ENCODE measurements around the gene ADGRG6.

The ADGRG6 gene

DNA sequence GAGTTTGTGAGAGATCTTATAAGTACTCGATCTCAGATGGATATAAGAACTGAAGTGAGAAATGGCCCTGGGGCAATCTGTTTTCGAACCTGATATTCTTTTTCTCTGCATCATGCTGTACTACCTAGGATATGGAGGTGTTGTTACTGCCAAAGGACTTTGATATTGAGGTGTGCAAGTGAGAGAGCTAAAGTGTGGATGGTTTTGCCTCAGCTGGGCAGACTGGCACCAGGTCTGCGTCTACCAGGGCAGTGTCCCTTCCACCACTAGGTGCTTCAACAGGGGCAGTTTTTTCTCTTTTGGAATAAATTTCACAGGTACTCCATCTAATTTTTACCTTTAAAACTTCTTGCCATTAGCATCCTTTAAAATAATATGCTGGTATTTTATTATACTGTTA is 35.0 kb downstream of the ADGRG6 start:
- H3K4me3 ChIP-seq (ENCODE audit: control insufficient read depth, low read depth, low read length): no peak overlapping the region
- no peak for DNase-seq (ENCODE audit: low read depth)
- TF ChIP-seq, protein P1, sequence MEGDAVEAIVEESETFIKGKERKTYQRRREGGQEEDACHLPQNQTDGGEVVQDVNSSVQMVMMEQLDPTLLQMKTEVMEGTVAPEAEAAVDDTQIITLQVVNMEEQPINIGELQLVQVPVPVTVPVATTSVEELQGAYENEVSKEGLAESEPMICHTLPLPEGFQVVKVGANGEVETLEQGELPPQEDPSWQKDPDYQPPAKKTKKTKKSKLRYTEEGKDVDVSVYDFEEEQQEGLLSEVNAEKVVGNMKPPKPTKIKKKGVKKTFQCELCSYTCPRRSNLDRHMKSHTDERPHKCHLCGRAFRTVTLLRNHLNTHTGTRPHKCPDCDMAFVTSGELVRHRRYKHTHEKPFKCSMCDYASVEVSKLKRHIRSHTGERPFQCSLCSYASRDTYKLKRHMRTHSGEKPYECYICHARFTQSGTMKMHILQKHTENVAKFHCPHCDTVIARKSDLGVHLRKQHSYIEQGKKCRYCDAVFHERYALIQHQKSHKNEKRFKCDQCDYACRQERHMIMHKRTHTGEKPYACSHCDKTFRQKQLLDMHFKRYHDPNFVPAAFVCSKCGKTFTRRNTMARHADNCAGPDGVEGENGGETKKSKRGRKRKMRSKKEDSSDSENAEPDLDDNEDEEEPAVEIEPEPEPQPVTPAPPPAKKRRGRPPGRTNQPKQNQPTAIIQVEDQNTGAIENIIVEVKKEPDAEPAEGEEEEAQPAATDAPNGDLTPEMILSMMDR (conservative IDR thresholded peaks at IDR 0.05; ENCODE audit: control insufficient read depth, insufficient read depth, low read depth, low read length): no peak

DNA sequence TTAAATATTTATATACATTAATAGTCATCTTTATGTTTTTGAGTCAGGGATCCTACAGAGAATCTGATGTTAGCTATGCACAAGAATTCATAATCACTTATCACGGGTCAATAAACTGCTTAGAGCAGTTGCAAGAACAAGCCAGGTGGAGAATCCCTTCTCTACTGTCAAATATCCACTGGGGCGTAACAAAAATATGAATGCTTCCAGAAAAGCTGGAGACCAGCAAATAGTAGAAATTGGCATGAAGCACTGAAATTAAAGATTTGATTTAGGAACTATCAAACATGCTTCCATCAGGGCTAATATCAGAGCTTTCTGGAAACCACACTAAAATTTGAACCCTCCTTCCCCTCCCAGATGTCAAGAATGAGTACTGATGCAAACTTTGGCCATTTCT is 37.3 kb downstream of the ADGRG6 start:
- no peak for DNase-seq (ENCODE audit: low read depth)
- TF ChIP-seq, protein P1 (conservative IDR thresholded peaks at IDR 0.05; ENCODE audit: control insufficient read depth, insufficient read depth, low read depth, low read length): no peak
- H3K4me3 ChIP-seq (ENCODE audit: control insufficient read depth, low read depth, low read length): no peak overlapping the region

DNA sequence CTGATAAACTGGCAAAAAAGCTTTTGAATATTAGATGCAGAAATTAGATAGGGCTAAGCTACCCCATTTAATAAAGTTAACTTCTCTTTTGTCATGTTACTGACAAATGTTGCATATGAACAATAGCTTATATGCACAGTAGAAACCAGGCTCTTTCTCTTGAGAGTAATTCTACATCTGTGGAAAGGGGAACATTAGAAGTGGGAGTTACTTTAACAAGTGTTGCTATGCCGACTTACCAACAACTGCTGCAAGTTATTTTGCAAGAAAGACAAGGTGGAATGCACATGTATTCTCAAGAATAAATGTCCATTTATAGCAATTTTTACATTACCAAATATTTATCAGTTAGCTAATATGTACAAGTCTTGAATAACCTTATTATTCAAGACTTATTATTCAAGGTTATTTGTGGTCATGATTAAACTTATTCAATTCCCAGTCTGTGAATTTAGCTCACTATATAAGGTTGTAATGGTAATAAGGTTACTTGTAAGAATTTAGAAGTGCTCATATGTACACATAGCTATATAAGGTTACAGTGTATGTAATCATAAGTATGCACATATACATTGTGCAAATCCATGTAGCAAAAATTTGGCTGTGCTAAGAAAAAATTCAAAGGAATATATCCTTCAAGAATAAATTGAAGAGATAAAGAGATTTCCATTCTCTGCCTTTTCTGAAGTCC is 38.3 kb downstream of the ADGRG6 start:
- TF ChIP-seq, protein P1 (conservative IDR thresholded peaks at IDR 0.05; ENCODE audit: control insufficient read depth, insufficient read depth, low read depth, low read length): no peak
- H3K4me3 ChIP-seq (ENCODE audit: control insufficient read depth, low read depth, low read length): no peak overlapping the region
- DNase-seq (ENCODE audit: low read depth): no peak

DNA sequence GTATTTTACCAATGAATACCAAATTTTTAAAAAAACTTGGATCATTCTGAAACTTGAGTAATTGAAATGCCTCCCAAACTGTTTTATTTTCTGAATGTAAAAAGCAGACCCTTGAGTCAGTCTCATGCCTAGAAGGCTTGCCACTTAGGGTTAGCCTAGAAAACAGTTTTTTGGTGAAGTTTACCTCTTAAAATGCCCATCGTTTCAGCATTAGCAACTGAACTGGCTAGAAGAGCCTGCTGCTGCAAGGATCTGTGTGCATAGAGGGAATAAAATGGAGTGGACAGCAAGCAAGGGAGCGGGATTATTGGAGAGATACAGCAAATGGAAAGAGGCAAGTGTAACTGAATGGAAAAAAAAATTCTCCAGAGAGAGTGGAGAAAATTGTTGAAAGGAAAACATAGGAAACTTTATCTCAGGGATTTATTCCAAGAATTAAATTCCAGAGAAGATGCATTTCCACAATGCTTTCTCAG is 40.1 kb downstream of the ADGRG6 start:
- no peak for DNase-seq (ENCODE audit: low read depth)
- TF ChIP-seq, protein P1 (conservative IDR thresholded peaks at IDR 0.05; ENCODE audit: control insufficient read depth, insufficient read depth, low read depth, low read length): no peak
- no peak overlapping the region for H3K4me3 ChIP-seq (ENCODE audit: control insufficient read depth, low read depth, low read length)

DNA sequence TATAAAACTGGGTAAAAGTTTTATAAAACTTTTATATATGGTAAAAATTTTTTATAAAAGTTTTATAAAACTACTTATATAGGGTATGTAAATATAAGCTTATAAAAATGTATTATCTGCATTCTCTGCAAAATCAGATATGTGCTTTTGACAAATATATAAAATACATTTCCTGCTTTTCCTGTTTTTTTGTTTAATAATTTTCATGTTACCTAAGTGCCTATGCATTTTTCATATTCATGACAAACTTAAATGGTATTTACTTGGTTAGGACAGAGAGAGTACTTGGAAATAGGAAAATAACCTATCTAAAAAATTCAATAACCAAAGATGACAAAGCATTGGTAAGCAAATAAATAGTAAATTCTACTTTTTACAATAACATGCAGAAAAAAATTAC is 41.2 kb downstream of the ADGRG6 start:
- H3K4me3 ChIP-seq (ENCODE audit: control insufficient read depth, low read depth, low read length): no peak overlapping the region
- DNase-seq (ENCODE audit: low read depth): no peak
- TF ChIP-seq, protein P1 (conservative IDR thresholded peaks at IDR 0.05; ENCODE audit: control insufficient read depth, insufficient read depth, low read depth, low read length): no peak

DNA sequence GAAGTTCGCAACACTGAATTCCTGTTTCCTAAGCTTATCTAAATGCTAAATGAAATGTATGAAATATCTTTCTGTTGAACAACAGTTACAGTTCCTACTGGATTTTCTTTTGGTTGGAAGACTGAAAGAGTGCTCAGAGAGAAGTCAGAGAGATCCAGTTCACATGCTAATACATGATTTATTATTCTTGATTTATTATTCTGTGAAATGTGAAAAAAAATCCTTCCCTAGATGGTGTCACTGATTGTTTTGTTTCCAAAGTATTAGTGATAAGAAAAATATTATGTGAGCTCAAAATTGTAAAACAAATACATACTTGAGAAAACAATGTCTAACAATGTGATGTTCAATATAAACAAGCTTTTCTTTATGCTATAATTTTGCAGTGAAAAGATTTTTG is 42.1 kb downstream of the ADGRG6 start:
- no peak for DNase-seq (ENCODE audit: low read depth)
- TF ChIP-seq, protein P1 (conservative IDR thresholded peaks at IDR 0.05; ENCODE audit: control insufficient read depth, insufficient read depth, low read depth, low read length): no peak
- no peak overlapping the region for H3K4me3 ChIP-seq (ENCODE audit: control insufficient read depth, low read depth, low read length)
